Esophagus squamous epithelium (tissue), 5 donors: ENCODE results near the gene NT5DC1. TPM values are rescaled to one million over a fixed set of nuclear protein-coding genes. Genes with fewer than 3 reads are reported as not detected.

Experiments
- DNase-seq: peaks from one replicate; lab custom pipeline; 2025; lab: John Stamatoyannopoulos, UW
- H3K27ac ChIP-seq, 4 donors: fragments of 200-600 bp; sonication (generic); one replicate each; pipeline ENCODE4 v1.5.1; 2016 to 2019; ENCODE audit warnings: mild to moderate bottlenecking in 1 of 4
- H3K27me3 ChIP-seq, 4 donors: fragments of 200-600 bp; sonication (generic); 1 replicate in 3 of 4; 2 replicates in 1 of 4; pipeline versions ENCODE4 v1.5.1 to v1.6.0; 2017 to 2021; ENCODE audit warnings: antibody characterized with exemption in 1 of 4
- H3K36me3 ChIP-seq, 3 donors: fragments of 200-600 bp; sonication (generic); one replicate each; pipeline ENCODE4 v1.5.1; 2016 to 2019
- H3K4me1 ChIP-seq, 3 donors: fragments of 200-600 bp; sonication (generic); one replicate each; pipeline ENCODE4 v1.5.1; 2017 to 2019
- H3K4me3 ChIP-seq, 4 donors: fragments of 200-600 bp; sonication (generic); 1 replicate in 3 of 4; 2 replicates in 1 of 4; pipeline ENCODE4 v1.5.1; 2016 to 2019; ENCODE audit warnings: mild to moderate bottlenecking in 2 of 4, moderate library complexity in 1 of 4
- H3K9me3 ChIP-seq, 3 donors: fragments of 200-600 bp; sonication (generic); one replicate each; pipeline ENCODE4 v1.5.1; 2016 to 2019
- POLR2A ChIP-seq, 4 donors: fragments of 450-650 bp; IDR thresholded peaks; one replicate each; pipeline ENCODE4 v1.6.1; 2017; ENCODE audit warnings: antibody characterized with exemption in 4 of 4, mild to moderate bottlenecking in 4 of 4, moderate library complexity in 3 of 4
- WGBS, 2 donors: methylation state at CpG; one replicate each; pipeline ENCODE4 v1.1.5; 2018; 5-methylcytosine and 5-hydroxymethylcytosine counted together
- intact Hi-C: fragments of 100-400 bp; cut with DNase I; formaldehyde crosslinking; loops from one replicate; pipeline ENCODE4 v1.15.0; 2022
- total RNA-seq, 4 donors: library from RNA; depleted of rRNA; stranded (reverse); fragments of >200 nt; gene quantifications; one replicate each; pipeline ENCODE4 v1.1.0, GENCODE V29; 2016
- TF ChIP-seq, protein P1 (sequence below), 6 experiments: fragments of 450-650 bp in 4 of 6; fragments of 200-600 bp in 2 of 6; sonication (generic) in 2 of 6; IDR thresholded peaks; one replicate each; pipeline ENCODE4 v1.5.1; 2016 to 2019; ENCODE audit warnings: antibody characterized with exemption in 6 of 6, mild to moderate bottlenecking in 4 of 6, moderate library complexity in 4 of 6
- donor health status: DM: yes; HTN: yes; CAD: no.

Gene NT5DC1
- total RNA-seq, 4 donors from 2014 or later = 6.3 to 11.7 (median 8.3) TPM

- Histone ChIP-seq H3K4me3 (peak overlapping the region; percentile 49 to 64 (median 55)), H3K36me3 (no peaks in the 10 kb centered on the region), H3K9me3 (no peaks in the 10 kb centered on the region), H3K27ac (peak overlapping the region; percentile 85 to 92 (median 90)), H3K4me1 (peaks cover 0 to 55% (median 4%) of the 10 kb centered on the region in 3 donors), H3K27me3 (no peaks in the 10 kb centered on the region)
- no peak for DNase-seq
- TF ChIP-seq POLR2A (IDR thresholded peaks at IDR 0.05) = peak in 1 of 4 donors; percentile 14
- TF ChIP-seq, protein P1, sequence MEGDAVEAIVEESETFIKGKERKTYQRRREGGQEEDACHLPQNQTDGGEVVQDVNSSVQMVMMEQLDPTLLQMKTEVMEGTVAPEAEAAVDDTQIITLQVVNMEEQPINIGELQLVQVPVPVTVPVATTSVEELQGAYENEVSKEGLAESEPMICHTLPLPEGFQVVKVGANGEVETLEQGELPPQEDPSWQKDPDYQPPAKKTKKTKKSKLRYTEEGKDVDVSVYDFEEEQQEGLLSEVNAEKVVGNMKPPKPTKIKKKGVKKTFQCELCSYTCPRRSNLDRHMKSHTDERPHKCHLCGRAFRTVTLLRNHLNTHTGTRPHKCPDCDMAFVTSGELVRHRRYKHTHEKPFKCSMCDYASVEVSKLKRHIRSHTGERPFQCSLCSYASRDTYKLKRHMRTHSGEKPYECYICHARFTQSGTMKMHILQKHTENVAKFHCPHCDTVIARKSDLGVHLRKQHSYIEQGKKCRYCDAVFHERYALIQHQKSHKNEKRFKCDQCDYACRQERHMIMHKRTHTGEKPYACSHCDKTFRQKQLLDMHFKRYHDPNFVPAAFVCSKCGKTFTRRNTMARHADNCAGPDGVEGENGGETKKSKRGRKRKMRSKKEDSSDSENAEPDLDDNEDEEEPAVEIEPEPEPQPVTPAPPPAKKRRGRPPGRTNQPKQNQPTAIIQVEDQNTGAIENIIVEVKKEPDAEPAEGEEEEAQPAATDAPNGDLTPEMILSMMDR (IDR thresholded peaks at IDR 0.05) = no peak
- intact Hi-C loops = no loop called here
- WGBS, 2 donors = 37 to 49% methylated on average over 5 to 10 of the region's 13 CpGs
Observed at GRCh38 chr6:116059713-116060571, 40.7 kb upstream of the NT5DC1 start.

GRCh38 chr6:116060572-116061283 is 39.9 kb upstream of the NT5DC1 start, which contains the start of gene FRK:
TSS of gene FRK (minus strand) at chr6:116060891. CDS start at chr6:116060311, 580 bp downstream.
- Histone ChIP-seq H3K4me3 (peak within 1 kb of the TSS; percentile 49 to 64 (median 55)), H3K4me1 (peaks cover 0 to 47% (median 4%) of the 10 kb centered on the region in 3 donors), H3K27me3 (no peaks in the 10 kb centered on the region), H3K27ac (peak within 1 kb of the TSS; percentile 85 to 92 (median 90)), H3K36me3 (no peaks in the 10 kb centered on the region), H3K9me3 (no peaks in the 10 kb centered on the region)
- TF ChIP-seq, protein P1 (IDR thresholded peaks at IDR 0.05) = peak; percentile 15 to 69 (median 44)
- peak in 2 of 4 donors; percentile 19 to 34 for TF ChIP-seq POLR2A (IDR thresholded peaks at IDR 0.05)
- 38% methylated on average over 7 of the region's 7 CpGs for WGBS, 2 donors
- intact Hi-C loops = no loop called here
- DNase-seq = no peak

- 89 to 91% methylated on average over 4 of the region's 4 CpGs for WGBS, 2 donors
- no peaks in the 10 kb centered on the region for H3K27me3 ChIP-seq
- no peaks in the 10 kb centered on the region for H3K9me3 ChIP-seq
- no peak overlapping the region for H3K4me3 ChIP-seq
- no peak for DNase-seq
- TF ChIP-seq, protein P1 (IDR thresholded peaks at IDR 0.05) = no peak
- no peak for TF ChIP-seq POLR2A (IDR thresholded peaks at IDR 0.05)
- H3K27ac ChIP-seq = no peak overlapping the region
- intact Hi-C loops = no loop called here
- H3K4me1 ChIP-seq = peaks cover 0 to 29% (median 4%) of the 10 kb centered on the region in 3 donors
- H3K36me3 ChIP-seq = no peaks in the 10 kb centered on the region
Observed at GRCh38 chr6:116062496-116062895, 38.2 kb upstream of the NT5DC1 start.

GRCh38 chr6:116064666-116065065 is 36.0 kb upstream of the NT5DC1 start:
- intact Hi-C loops = no loop called here
- peaks cover 0 to 11% (median 4%) of the 10 kb centered on the region in 3 donors for H3K4me1 ChIP-seq
- no peak for DNase-seq

More at GRCh38 chr6:116064666-116065065, 36.0 kb upstream of the NT5DC1 start:
- no peaks in the 10 kb centered on the region for H3K36me3 ChIP-seq
- H3K27me3 ChIP-seq = no peaks in the 10 kb centered on the region
- no peak overlapping the region for H3K4me3 ChIP-seq
- TF ChIP-seq, protein P1 (IDR thresholded peaks at IDR 0.05) = no peak
- no peak for TF ChIP-seq POLR2A (IDR thresholded peaks at IDR 0.05)
- no peaks in the 10 kb centered on the region for H3K9me3 ChIP-seq
- no peak overlapping the region for H3K27ac ChIP-seq
